Peyer's patch (tissue), 4 donors: Measurements from ENCODE around the gene CCDC93.

Source experiments
- CTCF ChIP-seq, 6 experiments: fragments of 450-650 bp in 4 of 6; fragments of 200-600 bp in 2 of 6; sonication (generic) in 1 of 6; IDR thresholded peaks; one replicate each; pipeline ENCODE4 v1.5.1; 2017 to 2019; ENCODE audit warnings: antibody characterized with exemption in 6 of 6, mild to moderate bottlenecking in 3 of 6, moderate library complexity in 1 of 6
- POLR2A ChIP-seq, 2 donors: fragments of 450-650 bp; IDR thresholded peaks; one replicate each; pipeline ENCODE4 v1.5.1; 2017; ENCODE audit warnings: antibody characterized with exemption in 2 of 2, mild to moderate bottlenecking in 2 of 2, moderate library complexity in 2 of 2

GRCh38 chr2:117875786-117876185 lies 138.1 kb downstream of the CCDC93 start:
- TF ChIP-seq POLR2A (IDR thresholded peaks at IDR 0.05), result no peak
- no peak for TF ChIP-seq CTCF (IDR thresholded peaks at IDR 0.05)
